WI38 (cell line): ENCODE results near the gene TACO1.

Experiments
- H3K4me3 ChIP-seq: 2 replicates; pipeline ENCODE4 v1.5.1; 2011; ENCODE audit warnings: low read depth, mild to moderate bottlenecking, control low read depth, low read length
- CTCF ChIP-seq: IDR thresholded peaks from 2 replicates; pipeline ENCODE4 v1.5.1; 2012; ENCODE audit warnings: low read depth, mild to moderate bottlenecking, control low read depth, low read length

The TACO1 gene

GRCh38 chr17:63564562-63564961 lies 36.1 kb upstream of the TACO1 start:
- TF ChIP-seq CTCF = no peak
- H3K4me3 ChIP-seq = no peak overlapping the region

GRCh38 chr17:63567229-63567628 lies 33.5 kb upstream of the TACO1 start:
- no peak for TF ChIP-seq CTCF
- no peak overlapping the region for H3K4me3 ChIP-seq

GRCh38 chr17:63568563-63568962 lies 32.1 kb upstream of the TACO1 start:
- TF ChIP-seq CTCF = no peak
- H3K4me3 ChIP-seq = no peak overlapping the region

GRCh38 chr17:63571632-63572310 lies 28.9 kb upstream of the TACO1 start:
- no peak for TF ChIP-seq CTCF
- H3K4me3 ChIP-seq = no peak overlapping the region

GRCh38 chr17:63573634-63574033 lies 27.1 kb upstream of the TACO1 start:
- H3K4me3 ChIP-seq = no peak overlapping the region

GRCh38 chr17:63578027-63578768 lies 22.5 kb upstream of the TACO1 start:
- H3K4me3 ChIP-seq = no peak overlapping the region
- TF ChIP-seq CTCF = no peak

More at GRCh38 chr17:63573634-63574033, 27.1 kb upstream of the TACO1 start:
- 0 out of 2 replicates have a peak, but pooled peaks have one; percentile 14 for TF ChIP-seq CTCF

GRCh38 chr17:63578769-63579111 lies 22.0 kb upstream of the TACO1 start:
- TF ChIP-seq CTCF = no peak
- H3K4me3 ChIP-seq = no peak overlapping the region
